GM18870 (cell line): ENCODE measurements around the gene QPCT.
"Not testable (repeated sequence)": the region's sequence is repeated elsewhere in the genome, so short reads cannot be mapped to it uniquely, and the experiment has no call there.

Experiments
- ATAC-seq: cut with Tn5 transposase; IDR thresholded peaks from one replicate; pipeline ENCODE4 v1.9.1; 2021; ENCODE audit warnings: moderate library complexity; ENCODE audit not compliant: unreplicated experiment

Gene QPCT

GRCh38 chr2:37389989-37390765 lies 45.7 kb downstream of the QPCT start:
- ATAC-seq = peak; percentile 96

GRCh38 chr2:37390777-37391176 lies 46.3 kb downstream of the QPCT start:
- no peak for ATAC-seq

- ATAC-seq = no peak
Measured at GRCh38 chr2:37391711-37392110, 47.3 kb downstream of the QPCT start.

GRCh38 chr2:37392428-37392827 lies 48.0 kb downstream of the QPCT start:
- ATAC-seq = no peak

- ATAC-seq = no peak
Measured at GRCh38 chr2:37394263-37394662, 49.8 kb downstream of the QPCT start.

- no peak for ATAC-seq
Measured at GRCh38 chr2:37394796-37395555, 50.5 kb downstream of the QPCT start.

GRCh38 chr2:37396890-37397565 lies 52.6 kb downstream of the QPCT start:
- no peak for ATAC-seq

GRCh38 chr2:37398990-37399389 lies 54.6 kb downstream of the QPCT start:
- ATAC-seq = no peak

- ATAC-seq = no peak
Measured at GRCh38 chr2:37400041-37400440, 55.6 kb downstream of the QPCT start.

GRCh38 chr2:37402636-37403035 lies 58.2 kb downstream of the QPCT start:
- ATAC-seq = no peak

GRCh38 chr2:37405781-37406180 lies 61.4 kb downstream of the QPCT start:
- ATAC-seq = no peak

- ATAC-seq = no peak
Measured at GRCh38 chr2:37412231-37412630, 67.8 kb downstream of the QPCT start.

GRCh38 chr2:37413911-37414469 lies 69.6 kb downstream of the QPCT start:
- not testable (repeated sequence) for ATAC-seq

GRCh38 chr2:37414470-37414949 lies 70.1 kb downstream of the QPCT start:
- no peak for ATAC-seq

- ATAC-seq = no peak
Measured at GRCh38 chr2:37415128-37415820, 70.8 kb downstream of the QPCT start.

- no peak for ATAC-seq
Measured at GRCh38 chr2:37417321-37417720, 72.9 kb downstream of the QPCT start.

GRCh38 chr2:37418956-37419355 lies 74.5 kb downstream of the QPCT start:
- no peak for ATAC-seq

- no peak for ATAC-seq
Measured at GRCh38 chr2:37421686-37422085, 77.3 kb downstream of the QPCT start.

- ATAC-seq = no peak
Measured at GRCh38 chr2:37422816-37423215, 78.4 kb downstream of the QPCT start.
